ELF-1 (cell line): Measurements from ENCODE around the gene FCRL1.

ENCODE experiments used
- DNase-seq: peaks from one replicate; pipeline ENCODE4 v3.0.0-alpha.2; 2016; ENCODE audit warnings: low read depth, low spot score

The FCRL1 gene, protein sequence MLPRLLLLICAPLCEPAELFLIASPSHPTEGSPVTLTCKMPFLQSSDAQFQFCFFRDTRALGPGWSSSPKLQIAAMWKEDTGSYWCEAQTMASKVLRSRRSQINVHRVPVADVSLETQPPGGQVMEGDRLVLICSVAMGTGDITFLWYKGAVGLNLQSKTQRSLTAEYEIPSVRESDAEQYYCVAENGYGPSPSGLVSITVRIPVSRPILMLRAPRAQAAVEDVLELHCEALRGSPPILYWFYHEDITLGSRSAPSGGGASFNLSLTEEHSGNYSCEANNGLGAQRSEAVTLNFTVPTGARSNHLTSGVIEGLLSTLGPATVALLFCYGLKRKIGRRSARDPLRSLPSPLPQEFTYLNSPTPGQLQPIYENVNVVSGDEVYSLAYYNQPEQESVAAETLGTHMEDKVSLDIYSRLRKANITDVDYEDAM

DNA sequence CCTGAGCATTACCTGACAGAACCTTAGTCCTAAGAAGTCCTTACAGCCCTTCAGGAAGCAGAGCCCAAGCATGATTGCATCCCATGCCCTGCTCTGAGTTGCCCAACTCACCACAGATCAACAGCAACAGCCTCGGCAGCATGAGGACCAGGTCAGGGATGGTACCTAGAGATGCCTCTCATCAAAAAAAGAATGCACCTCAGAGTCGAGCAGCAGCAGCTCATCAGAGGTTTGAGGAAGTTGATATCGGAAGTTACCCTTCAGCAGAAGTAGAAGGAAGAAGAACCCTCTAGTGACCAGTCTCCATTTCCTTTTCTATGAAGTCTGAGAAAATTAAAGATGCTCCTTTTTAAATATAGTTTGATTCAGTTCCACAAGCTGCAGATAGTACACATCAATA lies at the start of gene FCRL1:
FCRL1 (minus strand) TSS at position 225 of the 400 bp plus-strand sequence; CDS start at position 142, 83 bp downstream.
- no peak for DNase-seq

DNA sequence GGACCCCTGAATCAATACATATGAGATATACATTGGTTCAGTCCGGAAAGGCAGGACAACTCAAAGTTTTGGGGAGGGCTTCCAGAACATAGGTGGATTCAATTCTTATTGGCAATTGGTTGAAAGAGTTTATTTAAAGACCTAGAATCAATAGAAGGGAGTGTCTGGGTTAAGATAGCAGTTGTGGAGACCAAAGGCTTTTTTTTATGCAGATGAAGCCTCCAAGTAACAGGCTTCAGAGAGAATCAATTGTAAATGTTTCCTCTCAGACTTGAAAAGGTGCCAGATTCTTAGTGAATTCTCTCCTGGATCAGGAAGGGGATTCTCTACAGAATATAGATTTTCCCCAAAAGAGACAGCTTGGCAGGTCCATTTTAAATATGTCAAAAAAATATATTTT lies 48.7 kb upstream of the FCRL1 start:
- peak; percentile 6 for DNase-seq

DNA sequence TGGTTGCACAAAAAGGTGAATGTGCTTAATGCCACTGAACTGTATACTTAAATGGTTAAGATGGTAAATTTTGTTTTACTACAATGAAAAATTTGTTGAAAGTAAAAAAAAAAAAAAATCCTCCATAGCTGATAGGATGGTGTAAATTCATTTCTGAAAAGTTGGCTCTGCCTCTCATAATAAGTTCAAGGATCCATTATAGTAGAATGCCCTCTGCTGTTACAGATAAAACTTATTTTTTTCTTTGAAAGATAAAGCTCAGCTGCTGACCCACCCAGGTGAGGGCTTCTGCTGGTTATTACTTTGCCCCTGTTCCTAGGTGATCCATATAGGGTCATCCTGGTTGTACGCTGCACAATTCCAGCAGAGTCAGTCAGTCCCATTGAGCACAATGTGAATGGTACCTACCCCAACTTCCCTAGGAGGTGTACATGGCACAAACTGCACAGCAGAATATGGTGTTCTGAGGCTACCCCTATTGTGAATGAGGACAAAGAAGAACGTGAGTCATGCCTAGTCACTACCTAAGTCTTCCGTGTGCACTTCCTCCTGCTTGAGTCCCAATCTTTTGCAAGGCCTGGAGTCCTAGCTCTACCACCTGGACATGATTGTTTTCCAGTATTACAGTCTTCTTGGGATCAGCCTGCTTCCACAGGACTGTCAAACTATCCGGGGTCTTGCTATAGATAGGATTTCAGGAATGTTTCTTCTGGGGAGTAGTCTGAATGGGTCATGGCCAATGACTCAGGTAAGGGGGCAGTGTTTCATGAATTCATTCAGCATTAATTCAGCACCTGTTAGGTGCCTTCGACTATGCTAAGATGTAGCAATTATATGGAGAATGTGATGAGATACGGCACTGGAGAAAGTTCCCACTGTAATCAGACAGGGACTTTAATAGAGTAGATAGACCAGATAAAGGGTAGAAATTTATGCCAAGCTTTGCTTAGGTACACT lies 42.5 kb upstream of the FCRL1 start:
- no peak for DNase-seq

DNA sequence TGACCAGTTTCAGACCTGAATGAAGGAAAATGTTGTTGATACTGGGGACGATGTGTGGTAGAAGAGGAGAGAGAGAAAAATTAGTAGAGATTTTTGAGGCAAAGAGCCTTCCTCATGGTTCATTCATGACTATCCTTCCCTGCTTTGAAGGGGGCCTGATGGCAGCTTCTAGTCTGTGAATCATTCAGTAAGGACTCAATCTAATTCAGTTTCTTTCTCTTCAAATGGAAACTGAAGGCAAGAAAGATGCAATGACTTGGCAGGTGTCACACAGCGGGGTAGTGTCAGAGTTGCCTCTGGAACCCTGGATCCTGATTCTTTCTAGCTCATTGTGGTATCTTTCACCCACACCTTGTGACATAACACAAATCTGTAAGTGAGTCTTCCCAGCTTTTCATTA lies 36.6 kb upstream of the FCRL1 start:
- DNase-seq, result no peak

- DNase-seq, result no peak
Measured at GRCh38 chr1:157852476-157852875, 32.6 kb upstream of the FCRL1 start.

- DNase-seq, result no peak
Measured at GRCh38 chr1:157849229-157849875, 29.4 kb upstream of the FCRL1 start.

- DNase-seq, result no peak
Measured at GRCh38 chr1:157844089-157844830, 24.3 kb upstream of the FCRL1 start.

DNA sequence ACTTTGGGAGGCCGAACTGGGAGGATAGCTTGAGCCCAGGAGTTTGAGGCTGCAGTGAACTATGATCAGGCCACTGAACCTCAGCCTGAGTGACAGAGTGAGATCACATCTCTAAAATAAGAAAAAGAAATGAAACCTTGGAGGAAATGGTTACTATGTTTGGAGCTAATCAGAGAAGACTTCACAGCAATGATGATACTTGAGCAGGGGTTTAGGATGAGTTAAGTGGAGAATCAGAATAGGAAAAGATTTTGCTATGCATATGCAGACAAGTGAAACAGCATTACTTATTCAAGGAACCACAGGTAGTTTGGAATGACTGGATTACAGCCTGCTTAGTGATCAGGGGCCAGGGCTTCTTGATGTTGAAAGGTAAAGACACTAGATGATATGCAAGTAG lies 23.0 kb upstream of the FCRL1 start:
- no peak for DNase-seq

- DNase-seq, result no peak
Measured at GRCh38 chr1:157841708-157842107, 21.8 kb upstream of the FCRL1 start, which contains the start of gene CD5L. Gene CD5L (minus strand): TSS chr1:157841808. CDS start chr1:157841701, 107 bp downstream.

DNA sequence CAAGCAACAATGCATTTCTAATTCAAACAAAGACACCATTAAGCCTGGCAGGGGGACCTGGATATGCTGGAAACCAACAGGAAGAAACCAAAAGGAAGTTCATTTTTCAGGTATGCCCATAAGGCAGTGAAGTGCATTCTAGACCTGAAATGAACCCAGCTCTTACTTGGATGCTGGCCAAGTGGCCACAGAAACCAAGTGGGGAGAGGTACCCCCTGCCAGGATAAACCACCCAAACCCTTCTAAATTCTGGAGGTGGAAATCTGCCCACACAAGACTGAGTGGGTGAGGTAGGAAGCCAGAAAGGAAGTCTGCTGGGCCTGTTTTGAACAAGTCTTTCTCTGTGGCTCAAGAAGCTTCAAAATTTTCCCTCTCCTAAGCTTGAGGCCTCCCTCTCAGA lies 19.0 kb upstream of the FCRL1 start:
- no peak for DNase-seq

DNA sequence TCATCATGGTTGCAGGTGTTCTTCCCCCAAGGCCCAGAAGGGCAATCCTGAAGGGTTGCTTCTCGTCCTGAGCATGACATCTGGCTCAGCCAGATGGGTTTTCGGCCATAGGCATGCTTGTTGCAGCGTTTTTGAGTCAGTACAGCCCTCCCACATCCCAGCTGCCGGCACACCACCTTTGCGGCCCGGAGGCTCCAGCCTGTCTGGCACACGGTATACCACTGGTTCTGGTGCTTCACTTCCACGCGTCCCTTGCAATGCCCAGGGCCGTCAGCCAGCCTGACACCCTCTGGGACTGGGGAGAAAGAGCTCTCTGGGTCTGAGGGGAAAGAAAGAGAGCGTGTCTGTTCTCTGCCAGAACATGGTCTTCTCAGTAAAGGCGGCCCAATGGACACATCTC lies 14.5 kb upstream of the FCRL1 start:
- no peak for DNase-seq

- no peak for DNase-seq
Measured at GRCh38 chr1:157833145-157833544, 13.2 kb upstream of the FCRL1 start.

DNA sequence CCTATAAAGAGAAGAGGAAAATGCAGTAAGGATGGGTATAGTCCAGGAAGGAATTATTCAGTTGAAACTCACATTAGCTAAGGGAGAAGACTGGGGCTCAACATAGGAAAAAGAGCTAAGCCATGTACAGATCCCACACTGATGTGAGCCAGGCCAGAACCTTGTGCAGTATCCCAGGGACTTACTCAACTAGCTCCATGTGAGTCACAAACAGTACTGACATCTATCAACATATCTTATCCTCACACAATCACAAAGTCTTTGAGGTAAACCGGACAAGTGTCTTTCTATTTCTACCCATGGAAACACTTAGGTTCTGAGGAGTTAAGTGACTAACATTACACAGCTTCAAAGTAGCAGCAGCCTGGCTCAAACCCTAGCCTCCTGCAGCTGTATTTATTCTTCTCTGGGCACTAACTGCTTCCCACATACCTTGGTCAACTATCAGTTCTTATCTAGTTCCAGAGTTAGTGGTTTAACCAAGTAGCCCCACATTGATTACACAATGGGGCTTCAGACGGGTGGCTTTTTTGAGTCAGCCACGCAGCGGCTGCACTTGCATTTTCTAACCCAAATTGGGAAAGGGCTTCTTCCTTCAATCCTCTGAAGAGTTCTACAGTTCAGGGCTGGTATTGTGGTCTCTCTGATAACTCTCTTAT lies 12.2 kb upstream of the FCRL1 start:
- DNase-seq, result no peak

- no peak for DNase-seq
Measured at GRCh38 chr1:157830887-157831286, 11.0 kb upstream of the FCRL1 start.

DNA sequence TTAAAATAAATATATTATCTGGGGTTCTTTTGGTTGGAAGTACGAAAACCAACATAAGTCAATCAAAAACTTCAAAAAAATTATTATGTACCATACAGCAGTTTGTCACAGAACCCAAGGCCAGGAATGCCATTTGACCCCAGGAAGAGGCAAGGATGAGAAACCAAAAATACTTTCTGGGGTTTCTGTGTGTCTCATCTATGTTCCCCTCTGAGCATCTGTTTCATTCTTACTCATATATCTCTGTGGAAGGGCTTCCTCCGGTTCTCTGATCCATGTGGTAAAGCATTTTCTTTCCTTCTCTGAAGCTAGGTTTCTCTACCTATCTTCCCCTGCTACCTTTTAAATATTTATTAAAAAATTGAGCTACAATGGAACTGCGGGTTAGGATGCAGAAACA lies 9.8 kb upstream of the FCRL1 start:
- no peak for DNase-seq

GRCh38 chr1:157829210-157829609 lies 9.3 kb upstream of the FCRL1 start:
- no peak for DNase-seq

DNA sequence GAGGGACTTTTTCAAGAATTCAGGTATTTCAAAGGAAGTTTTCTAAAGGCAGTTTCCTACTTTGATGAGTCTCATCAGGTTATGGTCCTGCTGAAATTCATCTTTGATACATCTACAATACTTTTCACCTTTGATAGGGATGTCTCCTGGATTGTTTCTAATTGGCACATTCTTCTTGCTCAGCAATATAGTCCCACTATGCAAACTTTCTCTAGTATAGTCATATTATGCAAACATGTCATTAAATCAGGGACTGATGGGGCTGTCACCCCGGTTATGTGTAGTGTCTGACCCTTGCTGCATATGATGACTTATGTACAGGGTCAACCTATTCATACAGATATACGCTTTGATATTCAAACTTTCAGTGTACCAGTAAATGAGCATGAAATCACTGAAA lies 379 bp upstream of the FCRL1 start:
- no peak for DNase-seq

GRCh38 chr1:157819215-157819614 lies 705 bp downstream of the FCRL1 start:
- no peak for DNase-seq

DNA sequence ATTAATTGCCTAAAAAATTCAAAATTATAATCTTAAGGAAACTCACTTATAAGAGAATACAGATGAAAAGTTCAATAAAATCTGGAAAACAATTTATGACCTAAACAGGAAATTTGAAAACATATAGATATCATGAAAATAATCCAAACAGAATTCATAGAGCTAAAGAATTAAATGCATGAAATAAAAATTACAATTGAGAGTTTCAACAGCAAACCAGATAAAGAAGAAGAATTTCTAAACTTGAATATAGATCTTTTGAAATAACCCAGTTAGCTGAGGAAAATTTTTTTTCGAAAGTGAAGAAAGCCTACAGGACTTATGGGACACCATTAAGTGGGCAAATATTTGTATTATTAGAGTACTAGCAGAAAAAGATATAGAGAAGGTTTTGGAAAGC lies 6.7 kb downstream of the FCRL1 start:
- no peak for DNase-seq

DNA sequence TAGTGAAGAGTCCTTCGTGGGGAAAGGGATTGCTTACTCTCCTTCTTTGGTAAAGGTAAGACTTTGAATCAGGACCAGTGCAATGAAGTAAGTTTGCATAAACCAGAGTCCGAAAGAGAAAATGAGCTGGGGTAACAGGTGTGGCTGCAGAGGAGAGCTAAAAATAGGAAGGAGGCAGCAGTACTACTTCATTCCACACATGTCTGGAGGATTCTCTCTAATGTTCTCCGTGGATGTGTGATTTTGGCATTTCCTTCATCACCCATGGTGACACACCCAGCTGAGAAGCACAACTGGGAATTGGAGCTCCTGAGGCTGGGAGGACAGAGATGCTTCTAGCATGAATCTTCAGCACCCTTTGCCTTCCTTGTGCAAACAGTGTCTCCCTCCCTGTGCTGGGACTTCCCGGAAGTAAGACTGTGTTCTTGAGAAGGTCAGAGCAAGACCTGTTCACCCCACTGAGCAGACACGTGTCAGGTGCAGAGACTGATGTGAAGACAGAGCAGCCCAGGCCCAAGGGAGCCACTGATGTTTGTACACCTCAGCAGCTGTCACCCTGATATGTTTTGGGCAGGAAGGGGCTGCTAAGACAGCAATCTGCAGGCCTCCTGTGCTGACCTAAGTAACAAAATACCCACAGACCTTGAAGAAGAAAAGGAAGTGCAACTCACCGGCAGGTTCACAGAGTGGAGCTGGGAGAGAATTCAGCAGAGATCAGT lies 13.3 kb downstream of the FCRL1 start:
- no peak for DNase-seq
